ENCODE results near the gene CDC27. TPM values are rescaled to one million over a fixed set of nuclear protein-coding genes. Genes with fewer than 3 reads are reported as not detected.

The CDC27 gene, protein sequence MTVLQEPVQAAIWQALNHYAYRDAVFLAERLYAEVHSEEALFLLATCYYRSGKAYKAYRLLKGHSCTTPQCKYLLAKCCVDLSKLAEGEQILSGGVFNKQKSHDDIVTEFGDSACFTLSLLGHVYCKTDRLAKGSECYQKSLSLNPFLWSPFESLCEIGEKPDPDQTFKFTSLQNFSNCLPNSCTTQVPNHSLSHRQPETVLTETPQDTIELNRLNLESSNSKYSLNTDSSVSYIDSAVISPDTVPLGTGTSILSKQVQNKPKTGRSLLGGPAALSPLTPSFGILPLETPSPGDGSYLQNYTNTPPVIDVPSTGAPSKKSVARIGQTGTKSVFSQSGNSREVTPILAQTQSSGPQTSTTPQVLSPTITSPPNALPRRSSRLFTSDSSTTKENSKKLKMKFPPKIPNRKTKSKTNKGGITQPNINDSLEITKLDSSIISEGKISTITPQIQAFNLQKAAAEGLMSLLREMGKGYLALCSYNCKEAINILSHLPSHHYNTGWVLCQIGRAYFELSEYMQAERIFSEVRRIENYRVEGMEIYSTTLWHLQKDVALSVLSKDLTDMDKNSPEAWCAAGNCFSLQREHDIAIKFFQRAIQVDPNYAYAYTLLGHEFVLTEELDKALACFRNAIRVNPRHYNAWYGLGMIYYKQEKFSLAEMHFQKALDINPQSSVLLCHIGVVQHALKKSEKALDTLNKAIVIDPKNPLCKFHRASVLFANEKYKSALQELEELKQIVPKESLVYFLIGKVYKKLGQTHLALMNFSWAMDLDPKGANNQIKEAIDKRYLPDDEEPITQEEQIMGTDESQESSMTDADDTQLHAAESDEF
- 37.3 and 80.1 TPM in 2 replicates for total RNA-seq

DNA sequence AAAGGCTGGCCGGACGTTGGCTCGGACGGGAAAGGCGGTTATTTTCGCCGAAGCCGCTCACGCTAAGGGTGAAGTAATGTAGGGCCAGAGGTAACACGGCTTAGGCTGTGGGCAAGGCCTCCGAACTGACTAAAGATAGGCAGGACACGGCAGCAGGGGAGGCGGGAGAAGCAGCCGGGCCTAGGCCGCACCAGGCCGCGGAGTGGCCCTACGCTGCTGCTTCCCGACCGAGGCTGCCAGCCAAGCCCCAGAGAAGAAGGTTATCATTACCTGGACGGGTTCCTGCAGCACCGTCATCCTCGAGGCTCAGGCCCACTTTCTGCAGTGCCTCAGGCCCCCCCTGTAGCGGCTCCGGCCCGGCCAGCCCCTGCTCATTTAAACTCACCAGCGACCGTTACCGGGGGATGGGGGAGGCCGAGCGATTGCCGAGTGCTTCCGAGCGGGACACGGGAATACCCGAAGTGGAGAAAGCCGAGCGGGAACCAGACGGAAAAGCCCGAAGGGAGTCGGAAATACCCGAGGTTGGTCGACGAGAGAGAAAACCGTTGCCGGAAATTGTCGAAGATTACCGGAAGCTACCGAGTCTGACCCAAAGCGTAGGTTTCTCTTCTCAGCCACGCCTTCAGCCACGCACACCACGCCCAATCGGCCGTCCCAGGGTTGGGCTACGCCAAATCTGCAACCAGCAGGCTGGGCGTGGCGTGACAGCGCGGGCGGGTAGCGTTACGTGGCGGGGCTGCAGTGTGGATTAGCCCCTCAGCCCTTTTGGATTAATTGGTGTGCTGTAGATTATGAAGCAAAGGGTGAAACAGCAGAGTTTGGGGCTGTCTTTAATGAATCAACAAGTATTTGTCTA, at the start of gene CDC27:
TSS of gene CDC27 (minus strand) at position 420 of the 856 bp plus-strand sequence. CDS start at position 297, 123 bp downstream.

DNA sequence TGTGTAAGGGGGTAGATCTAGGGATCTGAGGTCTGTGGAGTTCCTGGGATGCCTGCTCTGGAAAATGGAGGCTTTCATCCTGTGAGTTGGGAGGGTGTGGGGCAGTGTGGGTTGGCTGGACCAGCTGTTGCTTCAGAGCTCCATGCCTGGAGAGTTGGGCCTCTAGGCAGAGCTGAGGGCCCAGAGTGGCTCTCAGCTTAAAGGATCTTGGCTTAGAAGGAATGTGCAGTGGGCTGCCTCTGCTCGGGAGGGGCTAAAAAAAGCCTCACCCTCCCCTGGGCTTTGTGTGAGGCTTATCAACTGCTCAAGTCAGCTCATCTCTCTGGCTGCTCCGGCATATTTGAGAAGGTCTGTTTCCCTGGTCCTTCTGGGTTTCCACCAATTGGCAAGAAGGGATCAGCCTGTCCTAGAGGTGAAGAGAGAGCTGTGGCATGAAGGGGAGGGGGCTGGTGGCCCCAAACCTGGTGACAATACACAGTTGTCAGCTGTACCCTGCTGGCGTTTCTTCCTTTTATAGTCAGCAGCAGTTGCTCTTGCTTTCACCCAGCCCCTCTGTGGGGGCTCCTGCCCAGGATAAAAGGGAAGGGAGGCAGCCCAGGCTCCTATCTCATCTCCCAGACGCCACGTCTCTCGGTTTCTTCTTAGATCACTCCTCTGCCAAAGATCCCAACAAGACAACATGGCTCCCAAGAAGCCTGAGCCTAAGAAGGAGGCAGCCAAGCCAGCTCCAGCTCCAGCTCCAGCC, 19.8 kb upstream of the CDC27 start, which contains the start of gene MYL4:
TSS of gene MYL4 (plus strand) at position 605 of the 745 bp plus-strand sequence. CDS start at position 680, 75 bp downstream.

Other genes with a start within 250 kb of the CDC27 start
- not detected in 2 replicates for gene RPRML, start 210.0 kb downstream of the CDC27 start, total RNA-seq
- gene MYL4, start 20.1 kb upstream of the CDC27 start, total RNA-seq, result 0.22 and 1.2 TPM in 2 replicates
- 1.2 and 3.7 TPM in 2 replicates for gene ITGB3, start 64.5 kb upstream of the CDC27 start, total RNA-seq
- gene EFCAB13, start 134.7 kb upstream of the CDC27 start, total RNA-seq, result 3.5 and 11.4 TPM in 2 replicates

Data from placental epithelial cell (primary cell).